SK-MEL-5 (cell line): ENCODE results near the gene MRPL27. TPM values are rescaled to one million over a fixed set of nuclear protein-coding genes. Genes with fewer than 3 reads are reported as not detected.
"Not testable (repeated sequence)": the region's sequence is repeated elsewhere in the genome, so short reads cannot be mapped to it uniquely, and the experiment has no call there.

Experiments used
- DNase-seq: peaks from one replicate; pipeline ENCODE4 v3.0.0-alpha.2; 2016; ENCODE audit warnings: low read depth, low spot score
- in situ Hi-C: cut with HindIII; loops from 2 replicates; pipeline ENCODE4 v1.10.0; 2016; ENCODE audit warnings: low sequenced_read_pairs, high pct_unique_total_duplicates, low pct_unique_long_range_greater_than_20kb
- total RNA-seq: library from RNA; depleted of rRNA; stranded (reverse); fragments of >200 nt; shearing (Covaris generic); gene quantifications from 2 replicates; pipeline ENCODE4 v1.2.3, GENCODE V29; 2014

The MRPL27 gene
- total RNA-seq, 1 experiment from 2014 or later, result 107 TPM

GRCh38 chr17:50353600-50354195 lies 19.3 kb downstream of the MRPL27 start:
- in situ Hi-C loops, result no loop called here
- DNase-seq, result no peak

DNA sequence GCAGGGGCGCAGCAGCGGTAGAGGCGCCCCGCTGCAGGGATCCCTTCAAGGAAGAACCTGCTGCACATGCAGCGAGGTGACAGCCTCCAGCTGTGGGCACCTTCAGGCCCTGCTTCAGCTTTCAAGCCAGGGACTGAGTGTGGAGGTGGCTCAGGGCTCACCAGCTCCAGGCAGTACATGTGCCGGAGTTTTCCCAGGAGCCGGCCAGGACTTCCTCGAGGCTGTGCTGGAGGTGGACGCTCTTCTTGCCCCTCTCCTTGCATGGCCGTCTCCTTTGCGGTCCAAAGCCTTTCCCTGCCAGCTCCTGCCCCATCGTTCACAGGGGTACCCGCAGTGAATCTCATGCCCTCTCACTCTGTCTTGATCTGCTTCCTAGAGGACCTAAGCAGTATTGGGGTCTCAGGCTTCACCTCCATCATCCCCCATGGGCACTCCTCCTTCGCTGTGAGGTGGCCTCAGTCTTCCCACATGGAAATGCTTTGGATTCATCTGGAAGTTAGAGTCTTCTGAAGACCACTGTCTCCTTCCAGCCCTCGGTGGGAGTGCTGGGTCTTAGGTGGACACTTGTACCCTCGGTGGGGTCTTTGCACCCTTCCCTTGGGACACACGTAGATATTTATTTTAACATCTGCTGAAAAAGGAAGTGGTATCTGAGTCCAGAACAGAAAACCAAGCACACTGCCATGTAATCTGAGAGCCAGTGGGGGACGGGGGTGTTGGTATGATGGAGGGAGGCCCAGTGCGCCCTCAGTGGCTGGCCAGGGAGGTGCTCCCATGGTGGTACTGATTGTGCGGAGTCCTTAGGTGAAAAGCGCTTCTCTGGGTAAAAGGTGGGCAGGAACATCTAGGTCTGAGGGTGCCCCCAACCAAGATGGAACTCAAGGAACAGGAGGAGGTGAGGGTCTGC lies 20.0 kb downstream of the MRPL27 start:
- in situ Hi-C loops, result no loop called here
- DNase-seq, result no peak

- in situ Hi-C loops, result no loop called here
- no peak for DNase-seq
Observed at GRCh38 chr17:50352072-50352692, 20.8 kb downstream of the MRPL27 start.

DNA sequence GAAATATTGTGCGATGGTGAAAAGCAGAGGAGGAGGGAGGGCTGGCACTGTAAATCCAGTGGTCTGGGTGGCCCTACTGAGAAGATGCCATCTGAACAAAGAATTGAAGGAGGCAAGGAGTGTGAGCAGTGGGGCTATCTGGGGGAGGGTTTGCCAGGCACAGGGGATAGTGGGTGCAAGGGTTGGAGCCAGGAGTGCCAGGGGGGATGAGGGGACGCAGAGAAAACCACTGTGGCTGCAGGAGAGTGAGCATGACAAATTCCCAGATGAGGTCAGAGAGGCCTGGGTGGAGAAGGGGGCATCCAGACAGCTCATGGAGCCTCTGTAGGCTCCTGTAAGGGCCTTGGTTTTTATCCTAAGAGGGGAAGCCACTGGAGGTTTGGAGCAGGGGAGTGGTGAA lies 22.3 kb downstream of the MRPL27 start:
- DNase-seq, result no peak
- in situ Hi-C loops, result no loop called here

GRCh38 chr17:50349243-50349600 lies 23.8 kb downstream of the MRPL27 start:
- DNase-seq, result no peak
- in situ Hi-C loops, result no loop called here

- no peak for DNase-seq
- in situ Hi-C loops, result no loop called here
Observed at GRCh38 chr17:50348522-50349242, 24.3 kb downstream of the MRPL27 start.

- in situ Hi-C loops, result no loop called here
- DNase-seq, result no peak
Observed at GRCh38 chr17:50347894-50348291, 25.1 kb downstream of the MRPL27 start.

GRCh38 chr17:50347117-50347893 lies 25.7 kb downstream of the MRPL27 start:
- no peak for DNase-seq
- in situ Hi-C loops, result no loop called here

DNA sequence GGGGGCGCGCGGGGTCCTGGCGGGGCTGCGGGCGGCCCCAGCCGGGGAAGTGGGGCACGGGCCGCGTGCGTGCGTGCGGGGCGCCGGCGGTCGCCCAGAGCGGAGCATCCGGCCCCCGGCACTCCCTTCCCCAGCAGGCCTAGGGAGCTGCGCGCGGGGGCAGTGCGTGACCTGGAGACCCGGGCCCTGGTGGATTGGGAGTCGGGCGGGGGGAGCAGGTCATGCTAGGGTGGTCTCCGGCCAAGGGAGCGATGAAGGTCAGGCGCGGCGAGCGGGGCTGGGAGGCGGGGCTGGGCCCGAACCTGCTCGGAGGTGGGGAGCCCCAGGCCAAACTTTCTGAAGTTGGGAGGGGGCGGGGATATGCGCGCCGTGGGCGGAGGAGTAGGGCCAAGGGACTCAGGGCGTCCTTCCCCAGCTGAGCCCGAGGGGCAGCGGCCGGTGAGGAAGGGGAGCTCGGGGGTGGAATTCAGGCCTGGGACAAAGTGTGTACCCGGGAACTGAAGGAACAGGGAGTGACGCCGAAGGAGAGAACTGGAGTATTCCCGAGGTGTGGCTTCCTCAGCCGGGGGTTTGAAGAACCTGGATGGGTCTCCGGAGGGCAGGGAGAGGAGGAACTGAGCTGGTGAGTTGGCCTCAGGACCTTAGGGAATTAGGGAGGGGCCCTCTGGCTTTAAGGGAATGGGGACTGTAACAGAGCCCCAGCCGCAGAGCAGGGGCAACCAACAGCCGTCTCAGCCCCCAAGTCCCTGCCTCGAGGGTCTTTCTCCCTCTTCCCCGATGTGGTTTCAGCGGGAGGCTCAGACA lies 26.5 kb downstream of the MRPL27 start:
- in situ Hi-C loops, result no loop called here
- DNase-seq, result no peak

GRCh38 chr17:50345432-50346312 lies 27.3 kb downstream of the MRPL27 start, which contains the start of gene XYLT2:
Gene XYLT2 (plus strand): TSS chr17:50346126. CDS start chr17:50346141, 15 bp downstream.
- DNase-seq, result peak; percentile 74
- in situ Hi-C loops, result no loop called here

GRCh38 chr17:50344731-50345365 lies 28.1 kb downstream of the MRPL27 start:
- in situ Hi-C loops, result no loop called here

GRCh38 chr17:50339381-50339780 lies 33.6 kb downstream of the MRPL27 start:
- no peak for DNase-seq
- in situ Hi-C loops, result no loop called here

More at GRCh38 chr17:50344731-50345365, 28.1 kb downstream of the MRPL27 start:
- DNase-seq, result no peak

DNA sequence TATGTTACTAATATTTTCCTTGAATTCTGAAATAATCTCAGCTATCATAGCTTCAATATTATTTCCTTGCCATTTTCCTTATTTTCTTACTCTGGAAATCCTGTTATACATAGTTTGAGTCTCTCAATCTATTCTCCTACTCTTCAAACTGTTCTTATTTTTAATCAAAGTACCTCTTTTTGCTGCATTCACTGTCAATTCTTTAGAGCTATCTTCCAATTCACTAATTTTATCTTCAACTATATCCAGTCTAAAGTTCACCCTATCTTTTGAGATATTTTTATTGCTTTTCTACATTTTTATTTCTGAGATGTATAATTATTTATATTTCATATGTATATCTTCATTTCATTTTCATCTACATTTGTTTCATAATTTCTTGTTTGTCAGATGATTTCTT lies 34.3 kb downstream of the MRPL27 start:
- in situ Hi-C loops, result no loop called here
- DNase-seq, result no peak

DNA sequence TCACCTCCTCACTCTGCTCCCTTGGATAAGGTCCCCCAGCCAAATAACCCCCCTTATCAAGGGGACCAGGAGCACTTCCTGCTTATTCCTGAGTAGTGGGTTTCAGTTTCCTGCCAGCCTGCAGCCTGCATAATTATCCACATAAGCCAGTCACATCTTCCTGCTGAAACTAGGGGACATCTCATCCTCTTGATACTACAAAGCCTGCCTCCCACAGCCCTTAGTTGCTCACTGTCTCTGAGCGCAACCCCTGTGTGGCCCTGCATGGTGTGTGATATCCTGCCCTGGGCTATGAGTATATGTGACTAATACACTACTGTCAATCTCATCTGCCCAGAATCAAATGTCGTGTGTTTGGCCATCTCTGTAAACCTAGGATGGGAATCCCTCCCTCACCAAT lies 35.0 kb downstream of the MRPL27 start:
- DNase-seq, result no peak
- in situ Hi-C loops, result no loop called here

- in situ Hi-C loops, DNase-seq: not testable (repeated sequence)
Observed at GRCh38 chr17:50333291-50334057, 39.5 kb downstream of the MRPL27 start.
